ENCODE data around the gene SPDYE2.
"Not testable (repeated sequence)": the region's sequence is repeated elsewhere in the genome, so short reads cannot be mapped to it uniquely, and the experiment has no call there.

GRCh38 chr7:102609734-102610133 lies 58.7 kb downstream of the SPDYE2 start:
- TF ChIP-seq CTCF, POLR2A, EP300 (IDR thresholded peaks at IDR 0.05): not testable (repeated sequence)

Data from stomach (tissue), 4 donors.